A549 treated with dexamethasone at 1 μM for 4 hours (cell line): Measurements from ENCODE around the gene KCNJ13. TPM values are rescaled to one million over a fixed set of nuclear protein-coding genes. Genes with fewer than 3 reads are reported as not detected.

Experiments
- total RNA-seq: library from RNA; stranded (reverse); fragments of 200-300 nt; extraction: Qiagen RNA extraction; gene quantifications from 5 replicates; pipeline ENCODE4 v1.2.3, GENCODE V29; 2022

The KCNJ13 gene
- total RNA-seq: not detected in 5 replicates

DNA sequence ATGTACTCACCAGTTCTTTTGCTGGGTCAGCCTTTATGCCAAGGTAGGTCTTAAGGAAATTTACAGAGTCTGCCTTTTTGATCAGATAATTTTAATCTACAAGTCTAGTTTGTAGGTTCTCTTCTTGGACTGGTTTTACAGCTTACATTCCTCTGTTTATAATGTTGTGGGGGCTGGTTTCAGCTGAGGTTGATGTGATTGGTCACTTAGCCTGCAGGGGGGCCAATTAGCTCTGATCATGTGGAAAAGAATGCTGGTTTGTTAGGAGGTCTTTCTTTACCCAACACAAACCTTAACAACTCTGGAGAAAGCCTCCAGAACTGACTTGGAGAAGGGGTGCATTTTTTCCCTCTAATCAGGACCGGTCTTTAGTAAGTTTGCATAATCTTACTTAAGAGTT lies at the start of gene KCNJ13:
Gene KCNJ13, minus strand, starts transcription at position 131 of the 400 bp plus-strand sequence. CDS start 5,203 bp downstream, outside the sequence.

Other genes starting within 250 kb of the KCNJ13 start
- gene CHRNG, start 236.9 kb downstream of the KCNJ13 start, total RNA-seq: not detected in 5 replicates
- 4.1 to 4.9 TPM (median 4.5 TPM) in 5 replicates for gene TIGD1, start 226.0 kb downstream of the KCNJ13 start, total RNA-seq
- gene EIF4E2, start 225.9 kb downstream of the KCNJ13 start, total RNA-seq: 101 to 174 TPM (median 105 TPM) in 5 replicates
- gene EFHD1, start 143.0 kb downstream of the KCNJ13 start, total RNA-seq: 3.5 to 5.1 TPM (median 4.9 TPM) in 5 replicates
- 24.5 to 34.2 TPM (median 29.1 TPM) in 5 replicates for gene GIGYF2, start 79.2 kb downstream of the KCNJ13 start, total RNA-seq
- 4.2 to 8.2 TPM (median 6.8 TPM) in 5 replicates for gene SNORC, start 93.7 kb upstream of the KCNJ13 start, total RNA-seq
- gene NGEF, start 236.7 kb upstream of the KCNJ13 start, total RNA-seq: 12.6 to 17.0 TPM (median 14.6 TPM) in 5 replicates